NCI-H774 (cell line): ENCODE results near the gene TMEM125.

Source experiments
- DNase-seq: peaks from one replicate; lab custom pipeline; 2025; lab: John Stamatoyannopoulos, UW

Gene TMEM125

GRCh38 chr1:43312212-43312623 lies 42.4 kb downstream of the TMEM125 start:
- DNase-seq: no peak

- no peak for DNase-seq
Measured at GRCh38 chr1:43312663-43313515, 43.1 kb downstream of the TMEM125 start.

DNA sequence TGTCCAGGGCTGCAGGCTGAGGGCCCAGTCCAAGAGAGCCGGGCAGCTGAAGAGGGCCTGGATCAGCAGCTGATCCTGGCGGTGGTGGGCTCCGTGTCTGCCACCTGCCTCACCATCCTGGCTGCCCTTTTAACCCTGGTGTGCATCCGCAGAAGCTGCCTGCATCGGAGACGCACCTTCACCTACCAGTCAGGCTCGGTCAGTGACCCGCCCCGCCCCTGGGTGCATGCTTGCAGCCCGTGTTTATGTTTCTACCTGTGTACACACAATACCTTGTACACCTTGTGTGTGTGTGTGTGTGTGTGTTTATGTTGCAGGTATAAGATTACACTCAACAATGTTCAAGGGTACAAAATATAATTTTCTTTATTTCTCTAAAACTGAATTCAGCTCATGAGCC lies 44.0 kb downstream of the TMEM125 start:
- no peak for DNase-seq

- DNase-seq: no peak
Measured at GRCh38 chr1:43314233-43314632, 44.5 kb downstream of the TMEM125 start.

DNA sequence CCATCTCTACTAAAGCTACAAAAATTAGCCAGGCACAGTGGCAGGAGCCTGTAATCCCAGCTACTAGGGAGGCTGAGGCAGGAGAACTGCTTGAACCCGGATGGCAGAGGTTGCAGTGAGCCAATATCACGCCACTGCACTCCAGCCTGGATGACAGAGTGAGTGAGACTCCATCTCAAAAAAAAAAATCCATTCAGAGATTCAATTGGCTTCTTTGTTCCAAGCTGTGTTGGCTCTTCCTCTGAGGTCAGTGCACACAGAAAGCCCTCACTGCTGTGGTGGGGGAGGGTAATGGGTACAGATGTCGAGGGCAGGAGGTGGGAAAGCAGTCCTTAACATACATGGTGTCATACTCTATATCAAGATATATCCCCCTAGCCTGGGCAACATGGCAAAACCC lies 45.7 kb downstream of the TMEM125 start:
- no peak for DNase-seq

- no peak for DNase-seq
Measured at GRCh38 chr1:43315963-43316737, 46.4 kb downstream of the TMEM125 start.

DNA sequence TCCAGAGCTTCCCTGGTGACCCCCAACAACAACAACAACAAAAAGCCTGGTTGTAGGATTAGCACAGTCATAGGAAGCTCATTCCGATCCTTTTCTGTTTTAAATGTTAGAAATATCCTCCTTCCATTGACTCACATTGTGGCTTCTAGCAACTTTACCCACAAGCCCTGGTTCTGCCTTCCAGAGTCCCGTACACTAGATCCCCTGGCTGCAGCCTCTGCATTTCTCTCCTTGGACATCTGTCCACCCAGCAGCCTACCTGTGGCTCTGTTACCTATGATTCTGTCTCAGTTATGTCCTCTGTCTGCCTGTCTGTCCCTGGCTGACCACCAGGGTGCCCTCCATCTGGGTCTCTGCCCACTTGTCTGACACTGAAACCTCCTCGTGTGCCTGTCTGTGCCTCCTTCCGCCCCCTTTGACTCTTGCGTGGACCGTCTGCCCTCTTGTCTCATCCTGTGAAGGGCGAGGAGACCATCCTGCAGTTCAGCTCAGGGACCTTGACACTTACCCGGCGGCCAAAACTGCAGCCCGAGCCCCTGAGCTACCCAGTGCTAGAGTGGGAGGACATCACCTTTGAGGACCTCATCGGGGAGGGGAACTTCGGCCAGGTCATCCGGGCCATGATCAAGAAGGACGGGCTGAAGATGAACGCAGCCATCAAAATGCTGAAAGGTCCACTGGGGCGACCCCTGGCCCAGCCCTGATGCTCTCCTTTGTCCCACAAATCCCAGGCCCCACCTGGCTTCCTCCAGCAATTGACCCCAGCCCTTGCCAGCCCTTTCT lies 47.1 kb downstream of the TMEM125 start:
- DNase-seq: no peak

GRCh38 chr1:43317817-43318471 lies 48.2 kb downstream of the TMEM125 start:
- DNase-seq: no peak

GRCh38 chr1:43318831-43319230 lies 49.0 kb downstream of the TMEM125 start:
- no peak for DNase-seq

GRCh38 chr1:43319288-43319687 lies 49.5 kb downstream of the TMEM125 start:
- no peak for DNase-seq

- no peak for DNase-seq
Measured at GRCh38 chr1:43319766-43320165, 50.0 kb downstream of the TMEM125 start.

- DNase-seq: no peak
Measured at GRCh38 chr1:43321331-43321891, 51.6 kb downstream of the TMEM125 start.

DNA sequence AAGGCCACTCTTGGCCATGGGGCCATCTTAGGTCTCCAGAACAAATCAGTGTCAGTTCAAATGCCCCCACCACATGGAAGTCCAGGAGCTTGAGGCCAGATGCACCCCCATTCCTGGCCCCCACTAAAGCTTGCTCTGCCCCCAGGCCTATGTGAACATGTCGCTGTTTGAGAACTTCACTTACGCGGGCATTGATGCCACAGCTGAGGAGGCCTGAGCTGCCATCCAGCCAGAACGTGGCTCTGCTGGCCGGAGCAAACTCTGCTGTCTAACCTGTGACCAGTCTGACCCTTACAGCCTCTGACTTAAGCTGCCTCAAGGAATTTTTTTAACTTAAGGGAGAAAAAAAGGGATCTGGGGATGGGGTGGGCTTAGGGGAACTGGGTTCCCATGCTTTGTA lies 52.7 kb downstream of the TMEM125 start:
- no peak for DNase-seq
